Esophagus squamous epithelium (tissue), 4 donors: Measurements from ENCODE around the gene MTFP1.
"Not testable (repeated sequence)": the region's sequence is repeated elsewhere in the genome, so short reads cannot be mapped to it uniquely, and the experiment has no call there.

Experiments used
- CTCF ChIP-seq, 6 experiments: fragments of 450-650 bp in 4 of 6; fragments of 200-600 bp in 2 of 6; sonication (generic) in 2 of 6; IDR thresholded peaks; one replicate each; pipeline ENCODE4 v1.5.1; 2016 to 2019; ENCODE audit warnings: antibody characterized with exemption in 6 of 6, mild to moderate bottlenecking in 4 of 6, moderate library complexity in 4 of 6
- POLR2A ChIP-seq, 4 donors: fragments of 450-650 bp; IDR thresholded peaks; one replicate each; pipeline ENCODE4 v1.6.1; 2017; ENCODE audit warnings: antibody characterized with exemption in 4 of 4, mild to moderate bottlenecking in 4 of 4, moderate library complexity in 3 of 4

DNA sequence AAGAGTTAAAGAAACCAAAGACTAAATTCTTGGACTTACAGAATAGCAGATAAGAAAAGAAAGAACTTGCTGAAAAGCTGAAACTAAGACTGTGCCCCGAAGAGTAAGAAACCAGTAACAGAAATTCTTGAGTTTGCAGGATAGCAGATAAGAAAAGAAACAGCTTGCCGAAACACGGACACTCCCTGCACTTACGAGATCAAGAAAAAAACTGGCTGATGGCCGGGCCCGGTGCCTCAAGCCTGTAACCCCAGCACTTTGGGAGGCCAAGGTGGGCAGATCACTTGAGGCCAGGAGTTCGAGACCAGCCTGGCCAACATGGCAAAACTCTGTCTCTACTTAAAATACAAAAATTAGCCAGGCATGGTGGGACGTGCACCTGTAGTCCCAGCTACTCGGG lies 25.9 kb downstream of the MTFP1 start:
- not testable (repeated sequence) for TF ChIP-seq CTCF, POLR2A (IDR thresholded peaks at IDR 0.05)
